Cardiac fibroblast (primary cell): ENCODE results near the gene CASP3.

ENCODE experiments used
- DNase-seq, 2 donors: peaks; one replicate each; pipeline versions ENCODE4 v3.0.0 to v3.0.0-alpha.2; 2010; ENCODE audit warnings: low read depth in 2 of 2
- H3K4me3 ChIP-seq, 2 donors: replicated peaks in 1 of 2; 1 replicate in 1 of 2; 2 replicates in 1 of 2; pipeline ENCODE4 v1.5.1; 2011; ENCODE audit warnings: low read depth in 2 of 2, low read length in 2 of 2, mild to moderate bottlenecking in 2 of 2, moderate library complexity in 1 of 2
- TF ChIP-seq, protein P1 (sequence below): IDR thresholded peaks from one replicate; pipeline ENCODE4 v1.5.1; 2011; ENCODE audit warnings: low read depth, mild to moderate bottlenecking, low read length, inconsistent platforms

Gene CASP3

GRCh38 chr4:184645904-184646610 lies 3.2 kb downstream of the CASP3 start:
- no peak overlapping the region for H3K4me3 ChIP-seq
- TF ChIP-seq, protein P1, sequence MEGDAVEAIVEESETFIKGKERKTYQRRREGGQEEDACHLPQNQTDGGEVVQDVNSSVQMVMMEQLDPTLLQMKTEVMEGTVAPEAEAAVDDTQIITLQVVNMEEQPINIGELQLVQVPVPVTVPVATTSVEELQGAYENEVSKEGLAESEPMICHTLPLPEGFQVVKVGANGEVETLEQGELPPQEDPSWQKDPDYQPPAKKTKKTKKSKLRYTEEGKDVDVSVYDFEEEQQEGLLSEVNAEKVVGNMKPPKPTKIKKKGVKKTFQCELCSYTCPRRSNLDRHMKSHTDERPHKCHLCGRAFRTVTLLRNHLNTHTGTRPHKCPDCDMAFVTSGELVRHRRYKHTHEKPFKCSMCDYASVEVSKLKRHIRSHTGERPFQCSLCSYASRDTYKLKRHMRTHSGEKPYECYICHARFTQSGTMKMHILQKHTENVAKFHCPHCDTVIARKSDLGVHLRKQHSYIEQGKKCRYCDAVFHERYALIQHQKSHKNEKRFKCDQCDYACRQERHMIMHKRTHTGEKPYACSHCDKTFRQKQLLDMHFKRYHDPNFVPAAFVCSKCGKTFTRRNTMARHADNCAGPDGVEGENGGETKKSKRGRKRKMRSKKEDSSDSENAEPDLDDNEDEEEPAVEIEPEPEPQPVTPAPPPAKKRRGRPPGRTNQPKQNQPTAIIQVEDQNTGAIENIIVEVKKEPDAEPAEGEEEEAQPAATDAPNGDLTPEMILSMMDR = no peak
- no peak for DNase-seq

GRCh38 chr4:184644553-184645307 lies 4.5 kb downstream of the CASP3 start:
- no peak overlapping the region for H3K4me3 ChIP-seq
- TF ChIP-seq, protein P1 = no peak
- DNase-seq = peak in 1 of 2 donors; percentile 47

GRCh38 chr4:184643731-184644130 lies 5.5 kb downstream of the CASP3 start:
- no peak overlapping the region for H3K4me3 ChIP-seq
- TF ChIP-seq, protein P1 = no peak
- DNase-seq = no peak

GRCh38 chr4:184641451-184641850 lies 7.8 kb downstream of the CASP3 start:
- DNase-seq = no peak
- no peak overlapping the region for H3K4me3 ChIP-seq
- TF ChIP-seq, protein P1 = no peak

DNA sequence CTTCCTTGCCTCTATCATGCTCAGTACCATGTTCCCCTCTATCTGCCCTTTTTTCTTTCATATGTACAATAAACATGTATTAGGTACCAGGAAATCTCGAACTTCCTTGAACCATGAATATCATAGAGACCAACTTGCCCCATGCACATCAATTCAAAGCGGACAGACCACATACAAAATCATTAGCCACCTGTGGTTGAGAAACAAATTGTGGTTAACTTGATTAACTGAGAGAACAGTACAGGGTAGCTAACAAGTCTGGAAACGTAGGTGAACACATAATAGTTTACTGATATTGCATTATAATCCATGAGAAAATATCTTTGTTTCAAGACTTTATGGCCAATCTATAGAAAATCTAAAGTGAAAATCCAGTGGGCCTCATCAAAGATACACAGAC lies 8.2 kb downstream of the CASP3 start:
- TF ChIP-seq, protein P1 = no peak
- no peak overlapping the region for H3K4me3 ChIP-seq
- no peak for DNase-seq

- TF ChIP-seq, protein P1 = no peak
- no peak overlapping the region for H3K4me3 ChIP-seq
- no peak for DNase-seq
Observed at GRCh38 chr4:184636897-184637296, 12.3 kb downstream of the CASP3 start.
